Small intestine (tissue), 7 donors: ENCODE results near the gene ZGLP1. TPM values are rescaled to one million over a fixed set of nuclear protein-coding genes. Genes with fewer than 3 reads are reported as not detected.
"Not testable (repeated sequence)": the region's sequence is repeated elsewhere in the genome, so short reads cannot be mapped to it uniquely, and the experiment has no call there.

Source experiments
- DNase-seq, 2 donors: peaks; one replicate each; pipeline versions ENCODE4 v3.0.0 to v3.0.0-alpha.2; 2013
- FAIRE-seq: peaks from 2 replicates; lab custom pipeline; 2012; peaks lifted over from hg19 to GRCh38; lab: Jason Lieb, UNC
- H3K27ac ChIP-seq, 3 donors: one replicate each; pipeline ENCODE4 v1.5.1; 2013; ENCODE audit warnings: low read length in 2 of 3, mild to moderate bottlenecking in 2 of 3, control low read depth in 1 of 3, inconsistent platforms in 1 of 3, low read depth in 1 of 3, moderate library complexity in 1 of 3
- H3K27me3 ChIP-seq, 3 donors: one replicate each; pipeline ENCODE4 v1.6.1; 2013; ENCODE audit warnings: low read length in 3 of 3, inconsistent platforms in 1 of 3; ENCODE audit not compliant: control insufficient read depth in 3 of 3, insufficient read depth in 3 of 3
- H3K36me3 ChIP-seq, 3 donors: one replicate each; pipeline ENCODE4 v1.6.1; 2013; ENCODE audit warnings: low read length in 3 of 3, inconsistent platforms in 1 of 3, low read depth in 1 of 3, mild to moderate bottlenecking in 1 of 3, moderate library complexity in 1 of 3; ENCODE audit not compliant: control insufficient read depth in 3 of 3, insufficient read depth in 2 of 3
- H3K4me1 ChIP-seq, 3 donors: one replicate each; pipeline ENCODE4 v1.6.1; 2013; ENCODE audit warnings: low read length in 2 of 3, inconsistent platforms in 1 of 3, low read depth in 1 of 3, mild to moderate bottlenecking in 1 of 3, moderate library complexity in 1 of 3; ENCODE audit not compliant: control insufficient read depth in 3 of 3, insufficient read depth in 2 of 3
- H3K4me3 ChIP-seq, 3 donors: one replicate each; pipeline ENCODE4 v1.5.1; 2013; ENCODE audit warnings: low read length in 3 of 3, control low read depth in 1 of 3, inconsistent platforms in 1 of 3, low read depth in 1 of 3, mild to moderate bottlenecking in 1 of 3, moderate library complexity in 1 of 3
- H3K9me3 ChIP-seq, 2 donors: one replicate each; pipeline ENCODE4 v1.6.1; 2013; ENCODE audit warnings: low read depth in 1 of 2, low read length in 1 of 2; ENCODE audit not compliant: control insufficient read depth in 2 of 2, insufficient read depth in 1 of 2
- WGBS, 3 donors: extraction: QIAGEN DNeasy Blood & Tissue Kit; methylation state at CpG; one replicate each; pipeline ENCODE4 v1.1.7; 2013; 5-methylcytosine and 5-hydroxymethylcytosine counted together
- polyA plus RNA-seq, 4 donors: library from polyadenylated mRNA; stranded (reverse) in 3 of 4; unstranded in 1 of 4; fragments of 200-250 nt in 3 of 4; fragments of 120-200 nt in 1 of 4; gene quantifications; one replicate each; pipeline versions ENCODE4 v1.2.1 to v1.2.3, GENCODE V29; 2013
- donor health status: healthy with polysubstance abuse.
- donor health status: control.
- donor health status: control.
- donor health status: Bipolar disorder and iron deficiency.
- donor health status: healthy.

The ZGLP1 gene
- polyA plus RNA-seq, 4 donors: 5.8 to 9.5 (median 7.7) TPM

DNA sequence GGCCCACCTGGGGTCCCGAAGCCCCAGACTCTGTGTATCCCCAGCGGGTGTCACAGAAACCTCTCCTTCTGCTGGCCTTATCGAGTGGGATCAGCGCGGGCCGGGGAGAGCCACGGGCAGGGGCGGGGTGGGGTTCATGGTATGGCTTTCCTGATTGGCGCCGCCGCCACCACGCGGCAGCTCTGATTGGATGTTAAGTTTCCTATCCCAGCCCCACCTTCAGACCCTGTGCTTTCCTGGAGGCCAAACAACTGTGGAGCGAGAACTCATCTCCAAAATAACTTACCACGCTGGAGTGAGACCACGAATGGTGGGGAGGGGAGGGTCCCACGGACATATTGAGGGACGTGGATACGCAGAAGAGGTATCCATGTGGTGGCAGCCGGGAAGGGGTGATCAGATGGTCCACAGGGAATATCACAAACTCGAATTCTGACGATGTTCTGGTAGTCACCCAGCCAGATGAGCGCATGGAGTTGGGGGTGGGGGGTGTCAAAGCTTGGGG, 20.9 kb downstream of the ZGLP1 start:
- H3K4me1 ChIP-seq: peaks cover 0 to 53% (median 4%) of the 10 kb centered on the region in 3 donors
- peaks cover 0 to 8% of the 10 kb centered on the region in 2 donors for H3K9me3 ChIP-seq
- no peak overlapping the region for H3K27ac ChIP-seq
- peak overlapping the region in 1 of 3 donors; percentile 28 for H3K4me3 ChIP-seq
- peaks cover 0 to 71% (median 28%) of the 10 kb centered on the region in 3 donors for H3K27me3 ChIP-seq
- WGBS, 3 donors: 2 to 6% (median 2%) methylated on average over 23 of the region's 23 CpGs
- peak; percentile 29 to 59 for DNase-seq
- no peak for FAIRE-seq
- peaks cover 0 to 20% (median 2%) of the 10 kb centered on the region in 3 donors for H3K36me3 ChIP-seq

DNA sequence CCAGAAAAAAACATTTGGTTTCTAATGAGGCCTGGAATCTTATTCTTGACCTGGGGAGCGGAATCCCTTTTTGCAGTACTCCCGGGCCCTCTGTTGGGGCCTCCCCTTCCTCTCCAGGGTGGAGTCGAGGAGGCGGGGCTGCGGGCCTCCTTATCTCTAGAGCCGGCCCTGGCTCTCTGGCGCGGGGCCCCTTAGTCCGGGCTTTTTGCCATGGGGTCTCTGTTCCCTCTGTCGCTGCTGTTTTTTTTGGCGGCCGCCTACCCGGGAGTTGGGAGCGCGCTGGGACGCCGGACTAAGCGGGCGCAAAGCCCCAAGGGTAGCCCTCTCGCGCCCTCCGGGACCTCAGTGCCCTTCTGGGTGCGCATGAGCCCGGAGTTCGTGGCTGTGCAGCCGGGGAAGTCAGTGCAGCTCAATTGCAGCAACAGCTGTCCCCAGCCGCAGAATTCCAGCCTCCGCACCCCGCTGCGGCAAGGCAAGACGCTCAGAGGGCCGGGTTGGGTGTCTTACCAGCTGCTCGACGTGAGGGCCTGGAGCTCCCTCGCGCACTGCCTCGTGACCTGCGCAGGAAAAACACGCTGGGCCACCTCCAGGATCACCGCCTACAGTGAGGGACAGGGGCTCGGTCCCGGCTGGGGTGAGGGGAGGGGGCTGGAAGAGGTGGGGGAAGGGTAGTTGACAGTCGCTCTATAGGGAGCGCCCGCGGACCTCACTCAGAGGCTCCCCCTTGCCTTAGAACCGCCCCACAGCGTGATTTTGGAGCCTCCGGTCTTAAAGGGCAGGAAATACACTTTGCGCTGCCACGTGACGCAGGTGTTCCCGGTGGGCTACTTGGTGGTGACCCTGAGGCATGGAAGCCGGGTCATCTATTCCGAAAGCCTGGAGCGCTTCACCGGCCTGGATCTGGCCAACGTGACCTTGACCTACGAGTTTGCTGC, 22.5 kb downstream of the ZGLP1 start, which contains the start of gene ICAM4:
Gene ICAM4, plus strand, starts transcription at position 153 of the 935 bp plus-strand sequence. Its CDS starts 58 bp downstream, at position 211.
- 3 to 4% (median 3%) methylated on average over 55 to 59 of the region's 59 CpGs for WGBS, 3 donors
- H3K9me3 ChIP-seq: peaks cover 0 to 3% of the 10 kb centered on the region in 2 donors
- peaks cover 0 to 55% (median 20%) of the 10 kb centered on the region in 3 donors for H3K27me3 ChIP-seq
- H3K4me3 ChIP-seq: peak within 1 kb of the TSS in 2 of 3 donors; percentile 9 to 14
- peaks cover 0 to 27% (median 2%) of the 10 kb centered on the region in 3 donors for H3K36me3 ChIP-seq
- FAIRE-seq: no peak
- peak within 1 kb of the TSS in 1 of 3 donors; percentile 22 for H3K27ac ChIP-seq
- DNase-seq: peak in 1 of 2 donors; percentile 73
- H3K4me1 ChIP-seq: peaks cover 0 to 51% (median 4%) of the 10 kb centered on the region in 3 donors

DNA sequence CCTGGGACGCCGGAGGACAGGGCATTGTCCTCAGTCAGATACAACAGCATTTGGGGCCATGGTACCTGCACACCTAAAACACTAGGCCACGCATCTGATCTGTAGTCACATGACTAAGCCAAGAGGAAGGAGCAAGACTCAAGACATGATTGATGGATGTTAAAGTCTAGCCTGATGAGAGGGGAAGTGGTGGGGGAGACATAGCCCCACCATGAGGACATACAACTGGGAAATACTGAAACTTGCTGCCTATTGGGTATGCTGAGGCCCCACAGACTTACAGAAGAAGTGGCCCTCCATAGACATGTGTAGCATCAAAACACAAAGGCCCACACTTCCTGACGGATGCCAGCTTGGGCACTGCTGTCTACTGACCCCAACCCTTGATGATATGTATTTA, 24.2 kb downstream of the ZGLP1 start:
- DNase-seq: no peak
- Histone ChIP-seq H3K4me1 (peaks cover 0 to 35% (median 0%) of the 10 kb centered on the region in 3 donors), H3K27me3 (peaks cover 0 to 38% (median 14%) of the 10 kb centered on the region in 3 donors), H3K27ac (no peak overlapping the region), H3K4me3 (no peak overlapping the region), H3K36me3 (peaks cover 0 to 27% (median 2%) of the 10 kb centered on the region in 3 donors), H3K9me3 (no peaks in the 10 kb centered on the region)
- FAIRE-seq: no peak
- WGBS, 3 donors: 88 to 92% (median 90%) methylated on average over 4 of the region's 4 CpGs

GRCh38 chr19:10284960-10285278, 24.7 kb downstream of the ZGLP1 start:
- Histone ChIP-seq H3K4me1 (peaks cover 0 to 31% (median 0%) of the 10 kb centered on the region in 3 donors), H3K27ac (no peak overlapping the region), H3K36me3 (peaks cover 0 to 27% (median 2%) of the 10 kb centered on the region in 3 donors), H3K9me3 (no peaks in the 10 kb centered on the region), H3K4me3 (no peak overlapping the region), H3K27me3 (peaks cover 0 to 33% (median 10%) of the 10 kb centered on the region in 3 donors)
- FAIRE-seq: no peak
- DNase-seq: no peak
- WGBS, 3 donors: 95 to 96% (median 96%) methylated on average over 13 of the region's 13 CpGs

DNA sequence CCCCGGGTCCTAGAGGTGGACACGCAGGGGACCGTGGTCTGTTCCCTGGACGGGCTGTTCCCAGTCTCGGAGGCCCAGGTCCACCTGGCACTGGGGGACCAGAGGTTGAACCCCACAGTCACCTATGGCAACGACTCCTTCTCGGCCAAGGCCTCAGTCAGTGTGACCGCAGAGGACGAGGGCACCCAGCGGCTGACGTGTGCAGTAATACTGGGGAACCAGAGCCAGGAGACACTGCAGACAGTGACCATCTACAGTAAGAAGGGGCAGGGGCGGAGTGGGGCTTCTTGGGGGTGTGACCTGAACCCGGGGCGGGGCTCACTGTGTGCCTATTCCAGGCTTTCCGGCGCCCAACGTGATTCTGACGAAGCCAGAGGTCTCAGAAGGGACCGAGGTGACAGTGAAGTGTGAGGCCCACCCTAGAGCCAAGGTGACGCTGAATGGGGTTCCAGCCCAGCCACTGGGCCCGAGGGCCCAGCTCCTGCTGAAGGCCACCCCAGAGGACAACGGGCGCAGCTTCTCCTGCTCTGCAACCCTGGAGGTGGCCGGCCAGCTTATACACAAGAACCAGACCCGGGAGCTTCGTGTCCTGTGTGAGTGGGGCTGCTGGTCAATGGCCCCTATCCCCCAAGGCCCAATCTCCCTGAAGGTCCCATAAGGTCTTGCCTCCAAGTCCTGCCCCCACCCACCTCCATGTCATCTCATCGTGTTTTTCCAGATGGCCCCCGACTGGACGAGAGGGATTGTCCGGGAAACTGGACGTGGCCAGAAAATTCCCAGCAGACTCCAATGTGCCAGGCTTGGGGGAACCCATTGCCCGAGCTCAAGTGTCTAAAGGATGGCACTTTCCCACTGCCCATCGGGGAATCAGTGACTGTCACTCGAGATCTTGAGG, 25.3 kb downstream of the ZGLP1 start:
- Histone ChIP-seq H3K4me1 (peaks cover 0 to 28% (median 0%) of the 10 kb centered on the region in 3 donors), H3K27ac (no peak overlapping the region), H3K4me3 (no peak overlapping the region), H3K36me3 (peaks cover 0 to 27% (median 2%) of the 10 kb centered on the region in 3 donors), H3K9me3 (no peaks in the 10 kb centered on the region), H3K27me3 (peaks cover 0 to 27% (median 6%) of the 10 kb centered on the region in 3 donors)
- DNase-seq (no peak), FAIRE-seq (no peak)
- 90 to 93% (median 91%) methylated on average over 34 of the region's 34 CpGs for WGBS, 3 donors

DNA sequence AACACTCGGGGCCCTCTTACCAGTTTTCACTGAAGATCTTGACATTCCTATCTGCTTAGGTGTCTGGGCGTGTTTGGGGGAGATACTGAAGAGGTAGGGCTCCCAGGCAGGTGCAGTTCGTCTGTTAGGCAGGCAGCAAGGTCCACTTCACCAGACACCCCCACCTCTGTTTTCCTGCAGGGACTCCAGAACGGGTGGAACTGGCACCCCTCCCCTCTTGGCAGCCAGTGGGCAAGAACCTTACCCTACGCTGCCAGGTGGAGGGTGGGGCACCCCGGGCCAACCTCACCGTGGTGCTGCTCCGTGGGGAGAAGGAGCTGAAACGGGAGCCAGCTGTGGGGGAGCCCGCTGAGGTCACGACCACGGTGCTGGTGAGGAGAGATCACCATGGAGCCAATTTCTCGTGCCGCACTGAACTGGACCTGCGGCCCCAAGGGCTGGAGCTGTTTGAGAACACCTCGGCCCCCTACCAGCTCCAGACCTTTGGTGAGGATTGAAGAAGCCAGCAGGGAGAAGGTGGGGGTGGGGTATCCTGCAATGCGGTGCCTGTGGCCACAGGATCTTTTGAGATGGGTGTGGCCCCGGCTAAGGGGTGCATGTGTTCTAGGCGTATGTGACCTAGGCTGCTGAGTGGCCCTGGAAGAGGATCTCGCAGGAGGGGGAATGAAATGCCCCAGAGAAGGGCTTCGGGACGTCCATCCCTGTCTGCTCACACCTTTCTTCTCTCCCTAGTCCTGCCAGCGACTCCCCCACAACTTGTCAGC, 26.1 kb downstream of the ZGLP1 start:
- no peak for DNase-seq
- H3K4me3 ChIP-seq: no peak overlapping the region
- FAIRE-seq: no peak
- no peaks in the 10 kb centered on the region for H3K9me3 ChIP-seq
- H3K27me3 ChIP-seq: peaks cover 0 to 24% (median 3%) of the 10 kb centered on the region in 3 donors
- WGBS, 3 donors: 29 to 72% (median 44%) methylated on average over 23 of the region's 23 CpGs
- peaks cover 0 to 27% (median 2%) of the 10 kb centered on the region in 3 donors for H3K36me3 ChIP-seq
- peaks cover 0 to 19% (median 0%) of the 10 kb centered on the region in 3 donors for H3K4me1 ChIP-seq
- H3K27ac ChIP-seq: no peak overlapping the region

- H3K4me3 ChIP-seq, DNase-seq, FAIRE-seq, H3K9me3 ChIP-seq, H3K4me1 ChIP-seq, H3K27ac ChIP-seq, H3K27me3 ChIP-seq: not testable (repeated sequence)
- peaks cover 0 to 29% (median 2%) of the 10 kb centered on the region in 3 donors for H3K36me3 ChIP-seq
- WGBS, 3 donors: 84 to 93% (median 92%) methylated on average over 5 of the region's 5 CpGs
Observed at GRCh38 chr19:10282043-10282442, 27.6 kb downstream of the ZGLP1 start.
